NCI-H2196 treated with DMSO at 0.1 percent for 48 hours (cell line): ENCODE measurements around the gene ZNF701.
"Not testable (repeated sequence)": the region's sequence is repeated elsewhere in the genome, so short reads cannot be mapped to it uniquely, and the experiment has no call there.

Experiments
- DNase-seq: peaks from one replicate; lab custom pipeline; 2025; ENCODE audit not compliant: unreplicated experiment; lab: John Stamatoyannopoulos, UW

ZNF701 gene

DNA sequence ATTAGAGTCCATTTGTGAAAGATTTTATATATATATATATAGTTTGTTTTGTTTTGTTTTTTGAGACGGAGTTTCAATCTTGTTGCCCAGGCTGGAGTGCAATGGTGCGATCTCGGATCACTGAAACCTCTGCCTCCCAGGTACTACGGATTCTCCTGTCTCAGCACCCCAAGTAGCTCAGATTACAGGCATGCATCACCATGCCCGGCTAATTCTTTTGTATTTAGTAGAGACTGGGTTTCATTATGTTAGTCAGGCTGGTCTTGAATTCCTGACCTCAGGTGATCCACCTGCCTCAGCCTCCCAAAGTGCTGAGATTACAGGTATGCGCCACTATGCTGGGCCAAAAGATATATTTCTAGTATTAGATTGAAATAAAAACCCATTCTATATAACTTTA, 4.0 kb upstream of the ZNF701 start:
- DNase-seq: no peak

DNA sequence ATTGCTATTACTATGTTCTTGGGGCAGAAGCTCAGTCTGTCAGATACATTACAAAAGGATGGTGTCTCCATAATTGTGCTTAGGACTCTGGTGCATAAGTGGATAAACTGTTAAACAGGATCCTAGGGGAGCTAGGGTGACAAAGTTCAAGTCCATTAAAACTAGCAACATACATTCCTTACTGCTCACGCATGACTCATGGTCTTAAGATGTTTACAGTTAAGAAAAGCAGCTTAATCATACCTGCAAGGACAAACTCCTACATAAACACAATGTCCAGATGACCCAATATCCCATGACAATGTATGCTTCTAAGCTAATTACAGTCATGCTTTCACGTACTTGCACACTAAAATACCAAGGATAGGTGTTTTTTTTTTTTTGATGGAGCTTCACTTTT, 3.5 kb upstream of the ZNF701 start:
- no peak for DNase-seq

DNA sequence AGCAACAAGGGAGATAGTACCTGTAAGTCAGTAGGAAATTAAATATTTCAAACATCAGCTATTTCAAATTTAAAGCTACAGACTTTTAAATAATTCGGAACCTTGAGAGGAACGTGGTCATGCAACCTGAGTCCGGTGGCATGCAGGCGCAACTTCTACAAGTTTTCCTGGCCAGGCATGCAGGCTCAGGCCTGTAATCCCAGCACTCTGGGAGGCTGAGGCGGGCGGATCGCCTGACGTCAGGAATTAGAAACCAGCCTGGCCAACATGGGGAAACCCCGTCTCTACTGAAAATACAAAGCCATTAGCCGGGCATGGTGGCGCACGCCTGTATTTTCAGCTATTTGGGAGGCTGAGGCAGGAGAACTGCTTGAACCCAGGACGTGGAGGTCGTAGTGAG, 2.2 kb upstream of the ZNF701 start:
- no peak for DNase-seq

DNA sequence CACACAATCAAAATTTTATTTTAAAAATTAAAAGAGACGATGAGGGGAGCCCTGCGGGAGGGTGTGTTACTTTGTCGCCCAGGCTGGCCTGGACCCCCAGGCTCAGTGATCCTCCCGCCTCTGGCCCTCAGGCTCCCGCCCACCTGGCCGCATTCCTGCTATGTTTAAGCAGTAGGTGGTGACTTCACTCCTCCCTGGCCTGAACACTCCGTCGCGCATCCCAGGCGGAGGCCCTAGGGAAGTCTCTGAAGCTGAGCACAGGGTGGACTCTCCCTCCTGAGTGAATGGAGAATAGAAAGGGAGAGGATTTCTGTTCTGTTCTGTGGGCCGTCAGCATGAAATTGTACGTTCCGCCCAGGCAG, 468 bp upstream of the ZNF701 start:
- DNase-seq: not testable (repeated sequence)

DNA sequence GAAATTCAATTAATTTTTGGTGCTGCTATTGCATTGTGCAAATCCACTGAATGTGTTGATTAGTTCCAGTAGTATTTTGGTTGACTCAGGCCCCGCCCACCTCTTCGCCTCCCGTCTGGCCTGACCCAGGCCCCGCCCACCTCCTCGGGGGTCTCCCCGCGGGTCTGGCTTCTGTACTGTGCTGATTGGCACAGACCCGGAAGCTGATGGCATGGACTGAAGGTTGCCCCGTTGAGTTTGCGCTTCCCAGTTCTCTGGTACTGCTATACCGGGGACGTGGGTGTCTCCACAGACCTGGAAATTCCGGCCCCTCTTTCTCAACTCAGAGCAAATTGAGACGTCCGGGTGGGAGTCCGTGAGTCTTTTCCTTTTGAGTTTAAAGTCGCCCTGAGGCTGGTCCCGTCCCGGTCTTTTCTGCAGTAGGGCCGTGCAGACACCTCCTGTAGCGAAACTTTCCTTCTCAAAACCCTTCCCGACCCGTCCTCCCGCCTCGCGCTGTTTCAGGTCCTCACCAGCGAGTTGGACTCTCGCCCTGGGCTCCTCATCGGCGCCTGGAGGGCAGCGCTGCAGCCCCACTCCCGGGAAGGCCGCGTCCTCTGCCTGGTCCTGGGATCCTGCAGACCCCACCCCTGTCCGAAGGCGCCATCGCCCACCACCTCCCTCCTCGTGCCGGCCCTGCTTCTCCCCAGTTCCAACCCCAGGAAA, 14.8 kb downstream of the ZNF701 start:
- no peak for DNase-seq

DNA sequence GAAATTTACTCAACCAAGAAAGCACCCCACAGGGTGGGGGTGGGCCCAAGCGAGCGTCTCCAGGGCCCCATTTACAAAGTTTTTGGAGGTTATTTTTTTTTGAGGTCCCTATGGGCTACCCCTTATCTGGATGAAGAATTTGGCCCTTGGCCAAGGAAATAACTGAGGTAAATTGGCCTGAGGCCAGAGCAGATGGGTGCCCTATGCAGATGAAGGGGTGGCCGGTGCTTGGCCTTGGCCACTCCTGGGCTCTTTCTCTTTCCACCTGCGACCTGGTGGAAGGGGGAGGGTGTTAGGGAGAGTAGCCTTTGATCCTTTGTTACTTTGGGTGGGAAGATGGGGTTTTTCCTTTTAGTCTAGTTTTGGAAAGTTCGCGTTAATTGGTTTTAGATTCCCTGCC, 15.5 kb downstream of the ZNF701 start:
- no peak for DNase-seq

DNA sequence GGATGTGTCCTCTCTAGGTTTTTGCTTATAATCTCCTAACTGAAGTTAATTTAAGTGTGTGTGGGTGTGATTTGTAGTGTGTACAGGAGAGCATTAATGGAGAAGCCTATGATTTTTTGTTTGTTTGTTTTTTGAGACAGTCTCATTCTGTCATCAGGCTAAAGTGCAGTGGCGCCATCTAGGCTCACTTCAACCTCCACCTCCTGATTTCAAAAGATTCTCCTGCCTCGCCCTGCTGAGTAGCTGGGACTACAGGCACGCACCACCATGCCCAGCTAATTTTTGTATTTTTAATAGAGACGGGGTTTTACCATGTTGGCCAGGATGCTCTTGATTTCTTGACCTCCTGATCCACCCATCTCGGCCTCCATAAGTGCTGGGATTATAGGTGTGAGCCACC, 20.6 kb downstream of the ZNF701 start:
- DNase-seq: no peak

DNA sequence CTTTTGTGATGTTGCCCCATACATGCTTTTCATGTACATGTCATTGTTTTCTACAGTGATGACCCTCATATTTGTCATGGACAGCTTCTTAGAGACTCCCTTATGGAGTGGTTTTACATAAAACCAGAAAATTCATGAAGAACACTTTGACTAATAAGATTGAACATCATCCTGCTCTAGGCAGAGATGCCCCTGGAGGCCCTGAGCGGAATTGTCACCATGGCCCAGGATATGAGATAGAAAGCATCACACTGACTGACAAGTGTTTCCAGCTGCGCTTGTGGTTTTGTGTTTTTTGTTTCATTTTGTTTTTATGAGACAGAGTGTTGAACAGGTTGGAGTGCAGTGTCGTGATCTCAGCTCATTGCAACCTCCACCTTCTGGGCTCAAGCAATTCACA, 22.2 kb downstream of the ZNF701 start:
- no peak for DNase-seq

DNA sequence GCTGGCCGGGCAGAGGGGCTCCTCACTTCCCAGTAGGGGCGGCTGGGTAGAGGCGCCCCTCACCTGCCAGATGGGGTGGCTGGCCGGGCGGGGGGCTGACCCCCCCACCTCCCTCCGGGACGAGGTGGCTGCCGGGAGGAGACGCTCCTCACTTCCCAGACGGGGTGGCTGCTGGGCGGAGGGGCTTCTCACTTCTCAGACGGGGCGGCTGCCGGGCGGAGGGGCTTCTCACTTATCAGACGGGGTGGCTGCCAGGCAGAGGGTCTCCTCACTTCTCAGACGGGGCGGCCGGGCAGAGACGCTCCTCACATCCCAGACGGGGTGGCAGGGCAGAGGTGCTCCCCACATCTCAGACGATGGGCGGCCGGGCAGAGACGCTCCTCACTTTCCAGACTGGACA, 23.4 kb downstream of the ZNF701 start:
- DNase-seq: not testable (repeated sequence)

DNA sequence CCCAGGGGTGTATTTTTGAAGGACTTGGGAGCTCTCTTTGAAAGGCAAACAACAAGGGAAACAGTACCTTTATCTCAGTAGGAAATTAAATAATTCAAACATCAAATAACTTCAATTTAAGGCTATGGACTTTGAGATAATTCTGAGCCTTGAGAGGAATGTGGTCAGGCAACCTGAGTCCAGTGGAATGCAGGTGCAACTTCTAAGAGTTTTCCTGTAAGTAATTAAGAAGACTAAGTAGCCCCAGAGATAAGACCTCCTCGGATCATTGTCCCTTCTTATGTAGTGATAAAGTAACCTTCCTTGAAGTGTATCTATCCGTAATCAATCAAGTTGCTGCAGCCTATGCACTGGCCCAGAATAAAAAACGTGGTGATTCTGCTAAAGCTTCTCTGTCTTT, 29.2 kb downstream of the ZNF701 start:
- DNase-seq: no peak

DNA sequence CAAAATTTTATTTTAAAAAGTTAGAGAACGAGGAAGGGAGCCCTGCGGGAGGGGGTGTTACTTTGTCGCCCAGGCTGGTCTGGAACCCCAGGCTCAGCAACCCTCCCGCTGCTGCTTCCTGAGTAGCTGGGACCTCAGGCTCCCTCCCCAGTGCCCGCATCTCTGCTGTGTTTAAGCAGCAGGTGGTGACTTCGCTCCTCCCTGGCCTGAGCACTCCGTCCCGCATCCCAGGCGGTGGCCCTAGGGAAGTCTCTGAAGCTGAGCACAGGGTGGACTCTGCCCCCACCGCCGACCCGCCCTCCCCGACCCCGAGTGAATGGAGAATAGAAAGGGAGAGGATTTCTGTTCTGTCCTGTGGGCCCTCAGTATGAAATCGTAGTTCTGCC, 30.5 kb downstream of the ZNF701 start:
- DNase-seq: no peak

DNA sequence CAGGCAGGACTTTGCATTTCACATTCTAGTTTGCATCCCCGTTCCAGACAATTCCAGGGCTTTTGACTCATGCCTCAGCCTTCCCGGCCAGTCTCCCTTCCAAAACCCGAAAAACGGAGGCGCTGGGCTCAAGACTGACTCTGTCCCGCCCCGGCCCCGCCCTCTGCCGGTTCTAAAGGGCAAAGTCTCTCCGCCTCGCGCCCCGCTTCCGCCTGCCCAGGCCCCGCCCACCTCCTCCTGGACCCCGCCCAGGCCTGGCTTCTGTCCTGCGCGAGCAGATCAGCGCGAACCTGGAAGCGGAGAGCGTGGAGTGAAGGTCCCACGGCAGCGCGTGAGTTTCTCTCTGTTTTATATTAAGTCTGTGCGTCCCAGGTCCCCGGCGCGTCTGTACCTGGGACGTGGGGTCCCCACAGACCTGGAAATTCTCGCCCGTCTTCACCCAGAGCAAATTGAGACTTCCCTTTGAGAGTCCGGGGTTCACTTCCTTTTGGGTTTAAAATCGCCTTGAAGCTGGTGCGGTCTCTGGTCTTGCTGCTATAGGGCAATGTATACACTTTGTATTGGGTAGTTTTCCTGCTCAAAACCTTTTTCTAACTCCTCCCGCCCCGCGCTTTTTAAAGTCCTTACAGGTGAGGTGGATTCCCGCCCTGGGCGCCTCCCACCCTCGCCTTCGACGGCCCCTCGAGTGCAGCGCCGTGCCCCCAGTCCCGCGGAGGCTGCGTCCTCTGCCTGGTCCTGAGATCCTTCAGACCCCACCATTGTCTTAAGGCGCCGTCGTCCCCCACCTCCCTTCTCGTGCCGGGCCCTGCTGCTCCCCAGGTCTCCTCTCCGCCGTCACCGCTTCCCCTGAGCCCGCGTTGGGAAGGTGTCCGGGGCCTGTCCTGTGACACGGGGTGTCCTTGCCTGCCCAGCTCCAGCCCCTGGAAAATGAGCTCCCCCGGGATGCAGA, 31.2 kb downstream of the ZNF701 start:
- DNase-seq: peak; percentile 57

DNA sequence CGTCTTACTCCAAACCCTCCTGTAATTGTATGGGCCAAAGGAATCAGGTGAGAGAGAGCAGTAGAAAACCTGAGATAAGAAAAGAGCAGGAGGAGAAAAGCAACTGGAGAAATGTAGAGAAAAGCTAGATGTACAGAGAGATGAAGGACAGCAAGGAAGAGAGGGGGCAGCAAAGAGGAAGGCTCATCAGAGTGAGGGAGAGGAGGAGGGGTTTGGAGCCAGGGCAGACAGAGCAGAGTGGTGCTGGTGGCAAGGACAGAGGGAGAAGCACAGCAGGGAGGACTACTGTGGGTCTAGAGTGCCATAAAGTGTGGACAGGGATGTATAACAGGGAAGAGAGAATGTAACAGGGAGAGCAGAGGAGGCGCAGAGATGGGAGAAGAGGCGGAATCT, 31.9 kb downstream of the ZNF701 start:
- not testable (repeated sequence) for DNase-seq

DNA sequence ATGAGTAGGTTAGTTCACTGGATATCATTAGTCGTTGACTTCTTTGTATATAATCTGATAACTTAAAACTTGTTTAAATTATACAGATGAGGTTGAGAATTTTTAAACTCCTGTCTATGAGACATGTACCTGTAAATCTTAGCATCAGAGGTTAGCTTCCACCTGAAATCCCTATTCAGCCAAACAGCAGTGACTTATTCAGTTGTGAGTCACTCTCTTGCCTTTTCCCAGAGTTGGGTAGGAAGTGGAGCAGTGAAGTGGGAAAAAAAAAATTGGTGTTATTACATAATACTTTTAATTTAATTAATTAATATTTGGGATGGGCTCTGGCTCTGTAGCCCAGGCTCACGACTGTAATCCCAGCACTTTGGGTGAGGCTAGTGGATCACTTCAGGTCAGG, 32.9 kb downstream of the ZNF701 start:
- no peak for DNase-seq

DNA sequence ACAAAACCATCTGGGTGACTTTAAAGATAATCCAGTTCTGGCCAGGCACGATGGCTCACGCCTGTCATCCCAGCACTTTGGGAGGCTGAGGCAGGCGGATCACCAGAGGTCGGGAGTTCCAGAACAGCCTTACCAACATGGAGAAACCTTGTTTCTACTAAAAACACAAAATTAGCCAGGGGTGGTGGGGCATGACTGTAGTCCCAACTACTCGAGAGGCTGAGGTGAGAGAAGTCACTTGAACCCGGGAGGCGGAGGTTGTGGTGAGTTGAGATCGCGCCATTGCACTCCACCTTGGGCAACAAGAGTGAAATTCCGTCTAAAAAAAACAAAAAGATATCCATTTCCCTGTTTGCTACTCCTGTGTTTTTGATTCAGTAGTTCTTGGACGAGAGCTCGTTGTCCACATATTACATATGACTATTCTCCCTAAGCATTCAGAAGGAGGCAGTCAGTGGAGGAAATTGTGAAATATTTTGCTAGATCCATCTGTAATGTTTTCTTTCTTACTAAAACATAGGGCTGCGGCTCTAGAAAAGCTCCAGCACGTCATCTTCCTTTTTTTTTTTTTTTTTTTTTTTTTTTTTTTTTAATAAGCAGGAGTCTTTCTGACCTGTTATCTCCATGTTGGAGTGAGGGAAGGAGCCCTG, 33.6 kb downstream of the ZNF701 start:
- DNase-seq: no peak

DNA sequence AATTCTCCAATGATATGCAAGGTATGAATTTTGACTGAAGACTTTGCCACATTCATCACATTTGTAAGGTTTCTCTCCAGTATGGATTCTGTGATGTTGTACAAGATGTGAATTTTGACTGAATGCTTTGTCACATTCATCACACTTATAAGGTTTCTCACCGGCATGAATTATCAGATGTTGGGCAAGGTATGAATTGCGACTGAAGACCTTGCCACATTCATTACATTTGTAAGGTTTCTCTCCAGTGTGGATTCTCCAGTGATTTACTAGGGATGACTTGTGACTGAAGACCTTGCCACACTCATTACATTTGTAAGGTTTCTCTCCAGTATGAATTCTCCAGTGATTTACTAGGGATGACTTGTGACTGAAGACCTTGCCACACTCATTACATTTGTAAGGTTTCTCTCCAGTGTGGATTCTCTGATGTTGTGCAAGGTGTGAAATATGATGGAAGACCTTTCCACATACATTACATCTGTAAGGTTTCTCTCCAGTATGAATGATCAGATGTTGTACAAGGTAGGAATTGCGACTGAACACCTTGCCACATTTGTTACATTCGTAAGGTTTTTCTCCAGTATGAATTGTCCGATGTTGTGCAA, 43.3 kb downstream of the ZNF701 start:
- no peak for DNase-seq

DNA sequence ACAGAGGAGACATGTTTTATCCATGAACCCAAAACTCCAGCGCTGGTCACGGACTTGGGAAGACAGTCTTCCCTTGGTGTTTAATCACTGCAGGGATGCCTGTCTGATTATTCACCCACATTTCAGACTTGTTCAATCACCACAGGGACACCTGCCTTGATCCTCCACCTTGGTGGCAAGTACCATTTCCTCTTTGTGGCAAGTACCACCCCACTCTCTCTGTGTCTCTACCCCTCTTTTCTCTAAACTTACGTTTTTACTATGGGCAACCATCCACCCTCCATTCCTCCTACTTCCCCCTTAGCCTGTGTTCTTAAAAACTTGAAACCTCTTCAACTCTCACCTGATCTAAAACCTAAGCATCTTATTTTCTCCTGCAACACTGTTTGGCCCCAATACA, 51.3 kb downstream of the ZNF701 start:
- DNase-seq: no peak

DNA sequence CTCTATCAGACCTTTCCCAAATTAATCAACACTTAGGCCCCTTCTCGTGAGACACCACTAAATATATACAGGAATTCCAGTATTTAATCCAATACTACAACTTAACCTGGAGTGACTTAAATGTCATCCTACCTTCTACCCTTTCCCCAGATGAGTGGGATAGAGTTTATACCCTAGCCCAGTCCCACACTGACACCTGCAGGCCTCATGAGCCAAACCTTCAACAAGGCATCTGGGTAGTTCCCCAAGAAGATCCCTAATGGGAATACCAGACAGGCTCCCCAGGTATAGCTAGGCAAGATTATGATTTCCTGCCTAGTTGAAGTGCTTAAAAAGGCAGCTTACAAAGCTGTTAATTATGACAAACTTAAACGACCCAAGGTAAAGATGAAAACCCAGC, 52.2 kb downstream of the ZNF701 start:
- no peak for DNase-seq

DNA sequence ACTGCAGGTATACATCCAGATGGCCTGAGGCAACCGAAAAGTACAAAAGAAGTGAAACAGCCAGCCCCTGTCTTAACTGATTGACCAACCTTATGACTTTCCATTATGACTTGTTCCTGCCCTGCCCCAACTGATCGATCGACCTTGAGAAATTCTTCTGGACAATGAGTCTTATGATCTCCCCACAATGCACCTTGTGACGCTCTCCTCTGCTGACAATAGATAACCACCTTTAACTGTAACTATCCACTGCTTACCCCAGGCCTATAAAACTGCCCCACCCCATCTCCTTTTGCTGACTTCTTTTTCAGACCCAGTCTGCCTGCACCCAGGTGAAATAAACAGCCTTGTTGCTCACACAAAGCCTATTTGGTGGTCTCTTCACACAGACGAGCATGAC, 56.8 kb downstream of the ZNF701 start:
- DNase-seq: no peak

DNA sequence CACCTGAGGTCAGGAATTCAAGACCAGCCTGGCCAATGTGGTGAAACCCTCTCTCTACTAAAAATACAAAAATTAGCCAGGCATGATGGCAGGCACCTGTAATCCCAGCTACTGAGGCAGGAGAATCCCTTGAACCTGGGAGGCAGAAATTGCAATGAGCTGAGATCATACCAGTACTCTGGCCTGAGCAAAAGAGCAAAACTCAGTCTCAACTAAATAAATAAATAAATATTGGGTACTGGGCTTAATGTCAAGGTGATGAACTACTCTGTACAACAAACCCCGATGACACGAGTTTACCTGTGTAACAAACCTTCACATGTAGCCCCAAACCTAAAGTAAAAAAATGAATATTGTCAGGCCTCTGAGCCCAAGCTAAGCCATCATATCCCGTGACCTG, 57.4 kb downstream of the ZNF701 start:
- DNase-seq: not testable (repeated sequence)

DNA sequence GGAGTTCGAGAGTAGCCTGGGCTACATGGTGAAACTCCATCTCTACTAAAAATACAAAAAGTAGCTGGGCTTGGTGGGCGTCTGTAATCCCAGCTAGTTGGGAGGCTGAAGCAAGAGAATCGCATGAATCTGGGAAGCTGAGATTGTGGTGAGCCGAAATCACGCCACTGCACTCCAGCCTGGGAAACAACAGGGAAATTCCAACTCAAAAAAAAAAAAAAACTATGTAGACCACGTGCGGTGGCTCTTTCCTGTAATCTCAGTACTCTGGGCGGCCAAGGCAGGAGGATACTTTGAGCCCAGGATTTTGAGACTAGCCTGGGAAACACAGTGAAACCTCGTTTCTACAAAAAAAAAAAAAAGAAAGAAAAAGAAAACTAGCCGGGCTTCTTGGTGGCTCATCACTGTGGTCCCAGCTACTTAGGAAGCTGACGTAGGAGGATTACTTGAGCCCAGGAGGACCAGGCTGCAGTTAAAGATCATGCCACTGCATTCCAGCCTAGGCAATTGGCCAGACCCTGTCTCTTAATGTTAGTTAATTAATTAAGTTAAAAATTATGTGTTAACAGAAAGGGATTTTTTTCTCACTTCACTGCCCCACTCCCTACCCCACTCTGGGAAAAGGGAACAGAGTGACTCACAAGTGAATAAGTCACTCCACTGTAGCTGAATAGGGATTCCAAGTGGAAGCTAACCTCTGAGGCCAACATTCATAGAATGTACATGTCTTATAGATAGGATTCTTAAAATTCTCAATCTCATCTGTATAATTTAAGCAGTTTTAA, 65.9 kb downstream of the ZNF701 start:
- DNase-seq: no peak
